Keratinocyte (primary cell): ENCODE data around the gene TNS1.

Experiments used
- EZH2 ChIP-seq: IDR thresholded peaks from one replicate; pipeline ENCODE4 v1.6.1; 2012; ENCODE audit warnings: inconsistent platforms, mild to moderate bottlenecking, low read length, moderate library complexity
- TF ChIP-seq, protein P1 (sequence below), 3 experiments: IDR thresholded peaks in 1 of 3; conservative IDR thresholded peaks in 1 of 3; optimal IDR thresholded peaks in 1 of 3; 2 replicates in 2 of 3; 3 replicates in 1 of 3; pipeline versions ENCODE3 to v1.5.1; 2011; ENCODE audit warnings: low read length in 3 of 3, mild to moderate bottlenecking in 3 of 3, moderate library complexity in 2 of 3, control low read depth in 1 of 3, inconsistent platforms in 1 of 3; ENCODE audit not compliant: insufficient read depth in 2 of 3; ENCODE audit errors: extremely low read depth in 1 of 3

DNA sequence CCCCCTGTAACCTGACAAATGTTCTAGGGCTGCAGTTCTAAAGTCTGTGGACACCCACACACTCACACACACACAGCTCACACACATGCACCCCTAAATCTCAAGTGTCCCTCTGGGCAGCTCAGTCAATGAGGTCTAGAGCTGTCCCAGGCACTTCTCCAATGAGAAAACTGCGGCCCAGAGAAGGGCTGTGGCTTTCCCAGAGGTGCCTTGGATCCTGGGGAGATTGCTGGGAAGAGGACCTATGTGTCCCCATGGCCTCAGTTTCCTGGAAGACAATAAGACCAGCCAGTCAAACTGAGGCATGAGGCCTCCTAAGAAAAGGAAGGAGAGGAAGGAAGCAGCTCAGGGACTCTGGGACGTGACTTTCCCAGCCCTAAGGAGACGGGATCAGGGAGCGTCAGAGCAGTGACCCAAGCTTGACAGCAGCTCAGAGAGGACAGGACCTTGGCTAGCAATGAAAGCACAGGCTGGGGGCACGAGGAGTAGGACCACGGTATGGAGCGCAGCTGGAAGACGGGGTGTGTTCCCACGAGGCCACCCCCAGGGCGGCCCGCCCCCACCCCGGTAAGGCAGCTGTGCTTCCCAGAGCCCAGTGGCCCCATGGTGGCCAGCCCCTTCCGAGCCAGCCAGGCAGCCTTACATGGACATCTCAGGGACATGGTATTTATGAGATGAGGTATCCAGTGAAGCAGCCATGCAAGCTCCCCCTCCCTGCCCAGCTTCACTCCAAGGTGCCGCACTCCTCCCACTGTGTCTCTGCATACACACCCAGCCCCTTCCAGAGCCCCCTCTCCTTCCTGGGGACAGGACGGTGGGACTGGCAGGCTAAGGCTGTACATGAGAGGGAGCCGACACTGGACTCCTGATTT lies 46.0 kb downstream of the TNS1 start:
- TF ChIP-seq EZH2, result no peak
- TF ChIP-seq, protein P1, sequence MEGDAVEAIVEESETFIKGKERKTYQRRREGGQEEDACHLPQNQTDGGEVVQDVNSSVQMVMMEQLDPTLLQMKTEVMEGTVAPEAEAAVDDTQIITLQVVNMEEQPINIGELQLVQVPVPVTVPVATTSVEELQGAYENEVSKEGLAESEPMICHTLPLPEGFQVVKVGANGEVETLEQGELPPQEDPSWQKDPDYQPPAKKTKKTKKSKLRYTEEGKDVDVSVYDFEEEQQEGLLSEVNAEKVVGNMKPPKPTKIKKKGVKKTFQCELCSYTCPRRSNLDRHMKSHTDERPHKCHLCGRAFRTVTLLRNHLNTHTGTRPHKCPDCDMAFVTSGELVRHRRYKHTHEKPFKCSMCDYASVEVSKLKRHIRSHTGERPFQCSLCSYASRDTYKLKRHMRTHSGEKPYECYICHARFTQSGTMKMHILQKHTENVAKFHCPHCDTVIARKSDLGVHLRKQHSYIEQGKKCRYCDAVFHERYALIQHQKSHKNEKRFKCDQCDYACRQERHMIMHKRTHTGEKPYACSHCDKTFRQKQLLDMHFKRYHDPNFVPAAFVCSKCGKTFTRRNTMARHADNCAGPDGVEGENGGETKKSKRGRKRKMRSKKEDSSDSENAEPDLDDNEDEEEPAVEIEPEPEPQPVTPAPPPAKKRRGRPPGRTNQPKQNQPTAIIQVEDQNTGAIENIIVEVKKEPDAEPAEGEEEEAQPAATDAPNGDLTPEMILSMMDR (optimal IDR thresholded peaks at IDR 0.05 in 1 of 3, IDR thresholded peaks at IDR 0.05 in 1 of 3, conservative IDR thresholded peaks at IDR 0.05 in 1 of 3; ENCODE audit: extremely low read depth in 1 of 3, insufficient read depth in 2 of 3, low read length in 3 of 3), result no peak
